Measurements from ENCODE around the gene STUM.

Gene STUM

DNA sequence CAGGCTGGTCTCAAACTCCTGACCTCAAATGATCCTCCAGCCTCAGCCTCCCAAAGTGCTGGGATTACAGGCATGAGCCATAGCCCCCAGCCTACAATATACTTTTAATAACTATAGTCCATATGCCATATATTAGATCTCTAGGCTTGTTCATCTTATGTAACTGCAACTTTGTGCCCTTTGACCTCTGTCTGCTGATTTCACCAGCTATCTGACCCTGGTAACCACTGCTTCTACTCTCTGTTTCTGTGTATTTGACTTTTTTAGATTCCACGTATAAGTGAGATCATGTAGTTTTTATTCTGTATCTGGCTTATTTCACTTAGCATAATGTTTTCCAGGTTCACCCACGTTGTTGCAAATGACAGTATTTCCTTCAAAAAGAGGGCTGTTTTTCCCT lies 25.5 kb downstream of the STUM start:
- H3K79me2 ChIP-seq (ENCODE audit: insufficient read depth, low read length): no peaks in the 10 kb centered on the region
- no peak overlapping the region for H3K9ac ChIP-seq (ENCODE audit: low read length)
- TF ChIP-seq, protein P1, sequence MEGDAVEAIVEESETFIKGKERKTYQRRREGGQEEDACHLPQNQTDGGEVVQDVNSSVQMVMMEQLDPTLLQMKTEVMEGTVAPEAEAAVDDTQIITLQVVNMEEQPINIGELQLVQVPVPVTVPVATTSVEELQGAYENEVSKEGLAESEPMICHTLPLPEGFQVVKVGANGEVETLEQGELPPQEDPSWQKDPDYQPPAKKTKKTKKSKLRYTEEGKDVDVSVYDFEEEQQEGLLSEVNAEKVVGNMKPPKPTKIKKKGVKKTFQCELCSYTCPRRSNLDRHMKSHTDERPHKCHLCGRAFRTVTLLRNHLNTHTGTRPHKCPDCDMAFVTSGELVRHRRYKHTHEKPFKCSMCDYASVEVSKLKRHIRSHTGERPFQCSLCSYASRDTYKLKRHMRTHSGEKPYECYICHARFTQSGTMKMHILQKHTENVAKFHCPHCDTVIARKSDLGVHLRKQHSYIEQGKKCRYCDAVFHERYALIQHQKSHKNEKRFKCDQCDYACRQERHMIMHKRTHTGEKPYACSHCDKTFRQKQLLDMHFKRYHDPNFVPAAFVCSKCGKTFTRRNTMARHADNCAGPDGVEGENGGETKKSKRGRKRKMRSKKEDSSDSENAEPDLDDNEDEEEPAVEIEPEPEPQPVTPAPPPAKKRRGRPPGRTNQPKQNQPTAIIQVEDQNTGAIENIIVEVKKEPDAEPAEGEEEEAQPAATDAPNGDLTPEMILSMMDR (IDR thresholded peaks at IDR 0.05; ENCODE audit: insufficient read depth, low read length, poor library complexity, severe bottlenecking): no peak
- TF ChIP-seq EZH2phosphoT487 (conservative IDR thresholded peaks at IDR 0.05; ENCODE audit: low read length): no peak
- no peaks in the 10 kb centered on the region for H3K36me3 ChIP-seq (ENCODE audit: low read length)
- no peak overlapping the region for H2AFZ ChIP-seq (ENCODE audit: low read depth, low read length, severe bottlenecking)
- H3K27me3 ChIP-seq (ENCODE audit: low read length): no peaks in the 10 kb centered on the region
- no peak overlapping the region for H3K4me3 ChIP-seq (ENCODE audit: insufficient read depth, low read length, poor library complexity, severe bottlenecking)
- no peak overlapping the region for H3K4me2 ChIP-seq (ENCODE audit: low read depth, low read length, poor library complexity, severe bottlenecking)
- no peak overlapping the region for H3K27ac ChIP-seq (ENCODE audit: low read depth, low read length)
- no peaks in the 10 kb centered on the region for H3F3A ChIP-seq (ENCODE audit: insufficient read depth)
- no peaks in the 10 kb centered on the region for H4K20me1 ChIP-seq (ENCODE audit: low read depth, low read length)
- no peaks in the 10 kb centered on the region for H3K9me3 ChIP-seq (ENCODE audit: insufficient read depth, low read length)
- no peaks in the 10 kb centered on the region for H3K9me2 ChIP-seq (replicated peaks; ENCODE audit: insufficient read depth, low read length)

DNA sequence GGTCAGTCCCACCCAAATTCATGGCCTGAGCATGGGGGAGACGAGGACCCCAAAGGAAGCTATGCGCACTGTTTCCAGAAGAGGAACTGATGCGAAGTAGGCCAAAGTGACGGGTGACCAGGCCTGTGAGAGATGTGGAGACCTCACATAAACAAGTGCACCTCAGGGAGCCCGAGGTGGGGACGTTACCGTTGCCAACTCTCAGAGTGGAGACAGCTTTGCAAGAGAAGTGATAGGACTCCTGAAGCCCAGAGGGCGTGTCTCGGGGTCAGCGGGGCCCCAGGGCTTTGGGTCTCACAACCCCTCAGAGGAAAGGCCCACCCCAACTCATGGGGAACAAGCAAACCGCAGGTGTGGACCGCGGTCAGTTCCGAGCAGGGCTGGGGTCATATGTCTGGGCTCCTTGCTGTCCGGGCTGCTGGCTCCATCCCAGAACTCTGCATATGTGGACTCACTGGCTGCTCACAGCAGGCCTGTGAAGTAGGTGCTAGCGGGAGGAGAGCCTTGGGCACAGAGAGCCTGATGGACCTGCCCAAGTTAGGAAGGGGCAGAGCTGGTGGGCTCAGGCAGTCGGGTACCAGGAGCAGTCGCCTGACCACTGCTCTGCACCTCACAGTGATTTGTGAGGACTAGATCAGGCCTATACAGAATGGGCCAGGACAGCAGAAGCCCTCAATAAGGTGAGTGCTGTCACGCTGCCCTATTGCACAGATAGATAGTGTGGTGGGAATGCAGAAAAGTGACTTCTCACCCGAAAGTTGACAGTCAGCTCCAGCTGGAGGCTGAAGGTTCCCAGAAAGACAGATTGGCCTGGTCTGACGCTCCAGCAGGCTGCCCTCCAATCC lies 26.2 kb downstream of the STUM start:
- Histone ChIP-seq H3F3A (ENCODE audit: insufficient read depth) (no peaks in the 10 kb centered on the region), H3K4me2 (ENCODE audit: low read depth, low read length, poor library complexity, severe bottlenecking) (no peak overlapping the region), H3K36me3 (ENCODE audit: low read length) (no peaks in the 10 kb centered on the region), H3K79me2 (ENCODE audit: insufficient read depth, low read length) (no peaks in the 10 kb centered on the region), H3K9me3 (ENCODE audit: insufficient read depth, low read length) (no peaks in the 10 kb centered on the region), H3K4me3 (ENCODE audit: insufficient read depth, low read length, poor library complexity, severe bottlenecking) (no peak overlapping the region), H3K27me3 (ENCODE audit: low read length) (no peaks in the 10 kb centered on the region), H3K27ac (ENCODE audit: low read depth, low read length) (no peak overlapping the region), H2AFZ (ENCODE audit: low read depth, low read length, severe bottlenecking) (no peak overlapping the region), H3K9ac (ENCODE audit: low read length) (no peak overlapping the region), H4K20me1 (ENCODE audit: low read depth, low read length) (no peaks in the 10 kb centered on the region), H3K9me2 (replicated peaks; ENCODE audit: insufficient read depth, low read length) (no peaks in the 10 kb centered on the region)
- TF ChIP-seq, protein P1 (IDR thresholded peaks at IDR 0.05; ENCODE audit: insufficient read depth, low read length, poor library complexity, severe bottlenecking): no peak
- TF ChIP-seq EZH2phosphoT487 (conservative IDR thresholded peaks at IDR 0.05; ENCODE audit: low read length): no peak

DNA sequence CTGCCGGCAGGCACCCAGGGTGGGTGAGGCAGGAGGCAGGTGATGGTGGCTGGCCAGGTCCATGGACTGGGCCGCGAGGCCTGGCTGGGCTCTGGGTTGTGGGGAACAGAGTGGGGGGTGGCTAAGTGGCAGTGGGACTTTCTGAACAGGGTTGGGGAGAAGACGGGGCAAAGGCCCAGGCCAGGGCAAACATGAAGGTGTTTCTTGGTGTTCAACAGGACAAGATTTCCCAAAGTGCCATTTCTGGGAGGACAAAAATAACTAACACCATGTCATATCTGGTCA lies 26.8 kb downstream of the STUM start:
- Histone ChIP-seq H3K4me3 (ENCODE audit: insufficient read depth, low read length, poor library complexity, severe bottlenecking) (no peak overlapping the region), H3K9ac (ENCODE audit: low read length) (no peak overlapping the region), H3K79me2 (ENCODE audit: insufficient read depth, low read length) (no peaks in the 10 kb centered on the region), H3K4me2 (ENCODE audit: low read depth, low read length, poor library complexity, severe bottlenecking) (no peak overlapping the region), H3K27ac (ENCODE audit: low read depth, low read length) (no peak overlapping the region), H3K36me3 (ENCODE audit: low read length) (no peaks in the 10 kb centered on the region), H3K27me3 (ENCODE audit: low read length) (no peaks in the 10 kb centered on the region), H3K9me3 (ENCODE audit: insufficient read depth, low read length) (no peaks in the 10 kb centered on the region), H2AFZ (ENCODE audit: low read depth, low read length, severe bottlenecking) (no peak overlapping the region), H3K9me2 (replicated peaks; ENCODE audit: insufficient read depth, low read length) (no peaks in the 10 kb centered on the region), H3F3A (ENCODE audit: insufficient read depth) (no peaks in the 10 kb centered on the region), H4K20me1 (ENCODE audit: low read depth, low read length) (no peaks in the 10 kb centered on the region)
- TF ChIP-seq, protein P1 (IDR thresholded peaks at IDR 0.05; ENCODE audit: insufficient read depth, low read length, poor library complexity, severe bottlenecking): no peak
- no peak for TF ChIP-seq EZH2phosphoT487 (conservative IDR thresholded peaks at IDR 0.05; ENCODE audit: low read length)

Data from SU-DHL-6 (cell line).